ENCODE measurements around the gene RHOA. TPM values are rescaled to one million over a fixed set of nuclear protein-coding genes. Genes with fewer than 3 reads are reported as not detected.

Gene RHOA
- 100 to 1,000 TPM; 206 to 611 (median 456) TPM for total RNA-seq

GRCh38 chr3:49411968-49412631 is at the start of gene RHOA, which contains the start of gene TCTA:
Gene RHOA (minus strand): TSS chr3:49411976. CDS start chr3:49375589, 36,387 bp downstream.
Gene TCTA (plus strand): TSS chr3:49412423. CDS start chr3:49412427, 4 bp downstream.
- 1% methylated on average over 22 of the region's 62 CpGs; no CpG with 5 or more reads in 1 of the 2 donors for WGBS, 2 donors
- Histone ChIP-seq H3K27ac (peak within 1 kb of the TSS; percentile 97 to 100 (median 98)), H3K9me3 (no peaks in the 10 kb centered on the region), H3K27me3 (no peaks in the 10 kb centered on the region), H3K4me1 (peaks cover 68 to 78% (median 70%) of the 10 kb centered on the region in 4 donors), H3K36me3 (peaks cover 0 to 22% (median 4%) of the 10 kb centered on the region in 4 donors), H3K4me3 (peak within 1 kb of the TSS; percentile 70 to 93 (median 89))
- TF ChIP-seq POLR2AphosphoS5 (IDR thresholded peaks at IDR 0.05) (peak; percentile 98 to 99), CTCF (IDR thresholded peaks at IDR 0.05) (peak in 1 of 6 experiments; percentile 40), EP300 (IDR thresholded peaks at IDR 0.05) (peak in 1 of 4 donors; percentile 65), POLR2A (IDR thresholded peaks at IDR 0.05) (peak; percentile 76 to 96 (median 90))
- ATAC-seq (ENCODE audit: low FRiP score in 2 of 2): peak; percentile 96 to 98
- DNase-seq: peak; percentile 100

GRCh38 chr3:49460956-49461355 is 49.2 kb upstream of the RHOA start:
- no peak overlapping the region for H3K4me3 ChIP-seq
- no peak for ATAC-seq (ENCODE audit: low FRiP score in 2 of 2)
- TF ChIP-seq POLR2AphosphoS5 (IDR thresholded peaks at IDR 0.05): no peak
- TF ChIP-seq EP300 (IDR thresholded peaks at IDR 0.05): no peak
- H3K36me3 ChIP-seq: no peaks in the 10 kb centered on the region
- no peaks in the 10 kb centered on the region for H3K27me3 ChIP-seq
- WGBS, 2 donors: 73 to 90% methylated on average over 3 to 4 of the region's 4 CpGs
- no peaks in the 10 kb centered on the region for H3K9me3 ChIP-seq
- H3K27ac ChIP-seq: peak overlapping the region; percentile 57 to 83 (median 78)
- peaks cover 14 to 47% (median 24%) of the 10 kb centered on the region in 4 donors for H3K4me1 ChIP-seq
- no peak for DNase-seq

DNA sequence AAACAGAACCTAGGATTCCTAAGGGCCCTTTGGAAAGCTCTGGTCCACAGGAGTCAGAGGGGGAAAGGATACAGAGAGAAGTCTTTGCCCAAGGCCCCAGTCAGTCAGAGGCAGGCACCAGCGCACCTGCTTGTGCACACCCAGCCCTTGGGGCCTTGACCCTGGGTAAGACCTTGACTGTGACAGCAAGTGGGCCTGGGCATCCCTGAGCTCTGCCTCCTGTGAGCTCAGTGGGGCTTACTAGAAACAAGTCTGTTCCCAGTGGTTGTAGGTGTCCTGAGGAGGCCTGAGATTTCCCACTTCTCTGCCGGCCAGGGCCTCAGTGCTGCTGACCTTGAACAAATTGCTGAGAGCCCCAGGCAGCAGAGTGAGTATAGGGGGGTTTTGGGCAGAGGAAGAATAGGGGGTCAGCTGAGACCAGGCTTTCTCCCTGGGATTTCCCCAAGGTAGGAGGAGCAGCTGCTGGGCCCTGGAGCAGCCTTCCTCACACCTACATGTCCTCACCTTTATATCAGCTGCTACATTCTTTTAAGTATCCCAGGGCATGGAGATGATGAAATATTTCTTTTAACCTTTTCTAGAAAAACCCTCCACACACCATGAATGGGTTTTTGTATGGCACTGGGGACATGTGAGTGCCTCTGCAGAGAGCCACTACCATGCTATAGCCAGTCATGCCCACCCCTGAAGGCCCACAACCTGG is 48.6 kb upstream of the RHOA start:
- no peak for ATAC-seq (ENCODE audit: low FRiP score in 2 of 2)
- 92% methylated on average over 1 to 2 of the region's 2 CpGs for WGBS, 2 donors
- TF ChIP-seq EP300 (IDR thresholded peaks at IDR 0.05): no peak
- TF ChIP-seq CTCF (IDR thresholded peaks at IDR 0.05): no peak
- no peak for TF ChIP-seq POLR2AphosphoS5 (IDR thresholded peaks at IDR 0.05)
- no peak for TF ChIP-seq POLR2A (IDR thresholded peaks at IDR 0.05)
- Histone ChIP-seq H3K4me1 (peaks cover 14 to 41% (median 23%) of the 10 kb centered on the region in 4 donors), H3K36me3 (no peaks in the 10 kb centered on the region), H3K27ac (peak overlapping the region in 3 of 4 donors; percentile 76 to 83 (median 79)), H3K4me3 (no peak overlapping the region), H3K9me3 (no peaks in the 10 kb centered on the region), H3K27me3 (no peaks in the 10 kb centered on the region)
- no peak for DNase-seq

- H3K36me3 ChIP-seq: no peaks in the 10 kb centered on the region
- H3K4me3 ChIP-seq: no peak overlapping the region
- no peaks in the 10 kb centered on the region for H3K9me3 ChIP-seq
- whole genome bisulfite sequencing, 2 donors: 95 to 100% methylated on average over 1 to 3 of the region's 3 CpGs
- H3K27ac ChIP-seq: no peak overlapping the region
- DNase-seq (no peak), ATAC-seq (ENCODE audit: low FRiP score in 2 of 2) (no peak)
- H3K27me3 ChIP-seq: no peaks in the 10 kb centered on the region
- H3K4me1 ChIP-seq: peaks cover 11 to 25% (median 22%) of the 10 kb centered on the region in 4 donors
- TF ChIP-seq POLR2A (IDR thresholded peaks at IDR 0.05) (no peak), POLR2AphosphoS5 (IDR thresholded peaks at IDR 0.05) (no peak), EP300 (IDR thresholded peaks at IDR 0.05) (no peak)
Observed at GRCh38 chr3:49456466-49456865, 44.7 kb upstream of the RHOA start.

DNA sequence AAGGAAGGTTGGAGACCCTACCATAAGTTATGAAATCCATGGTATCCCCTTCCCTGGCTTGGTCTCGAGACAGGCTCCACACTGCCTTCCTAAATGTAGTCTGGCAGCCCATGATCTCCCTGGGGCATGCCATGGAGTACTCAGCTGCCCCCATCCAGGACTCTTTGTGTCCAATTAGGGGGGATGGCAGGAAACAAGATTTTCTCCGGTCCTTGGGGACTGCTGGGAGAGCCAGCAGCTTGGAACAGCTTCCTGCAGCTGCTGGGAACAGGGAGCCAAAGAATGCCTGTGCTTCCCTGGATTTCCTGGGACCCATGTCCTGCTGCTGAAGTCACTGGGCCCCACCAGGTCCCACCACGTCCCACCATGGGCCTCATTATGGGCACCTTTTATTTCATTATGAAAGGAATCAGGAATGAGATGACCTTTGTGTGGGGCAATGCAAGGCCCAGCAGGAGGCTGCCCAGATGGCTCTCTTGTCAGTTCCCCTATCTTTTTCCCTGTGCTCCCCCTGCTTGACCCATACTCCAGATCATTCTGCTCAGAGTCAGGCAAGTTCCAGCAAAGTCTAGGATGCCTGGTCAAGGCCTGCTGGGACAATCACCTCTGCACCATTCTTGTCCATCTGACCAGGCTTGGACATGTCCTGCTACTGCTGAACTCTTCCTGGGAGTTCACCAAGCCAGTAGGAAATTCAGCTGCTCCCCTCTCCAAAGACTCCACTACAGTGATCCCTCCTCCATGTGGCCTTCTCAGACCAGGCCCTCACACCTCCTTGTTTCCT is 43.3 kb upstream of the RHOA start:
- no peak for TF ChIP-seq POLR2A (IDR thresholded peaks at IDR 0.05)
- no peak for TF ChIP-seq CTCF (IDR thresholded peaks at IDR 0.05)
- TF ChIP-seq POLR2AphosphoS5 (IDR thresholded peaks at IDR 0.05): no peak
- TF ChIP-seq EP300 (IDR thresholded peaks at IDR 0.05): no peak
- WGBS, 2 donors: 56 to 68% methylated on average over 3 of the region's 3 CpGs
- Histone ChIP-seq H3K9me3 (no peaks in the 10 kb centered on the region), H3K4me3 (no peak overlapping the region), H3K27me3 (no peaks in the 10 kb centered on the region), H3K36me3 (no peaks in the 10 kb centered on the region), H3K4me1 (peaks cover 6 to 15% (median 14%) of the 10 kb centered on the region in 4 donors), H3K27ac (peak overlapping the region in 2 of 4 donors; percentile 32 to 53)
- DNase-seq: no peak
- no peak for ATAC-seq (ENCODE audit: low FRiP score in 2 of 2)

Data from upper lobe of left lung (tissue), 6 donors.